GM18873 (cell line): ENCODE results near the gene PAXX.

Experiments
- ATAC-seq: cut with Tn5 transposase; IDR thresholded peaks from one replicate; pipeline ENCODE4 v1.9.1; 2021; ENCODE audit warnings: mild to moderate bottlenecking, moderate library complexity, moderate number of reproducible peaks; ENCODE audit not compliant: unreplicated experiment, low FRiP score

Gene PAXX

GRCh38 chr9:136964833-136965422, 27.3 kb upstream of the PAXX start:
- no peak for ATAC-seq

- no peak for ATAC-seq
These were observed 26.3 kb upstream of the PAXX start for GRCh38 chr9:136965771-136966484.

GRCh38 chr9:136968333-136969127, 23.7 kb upstream of the PAXX start:
- no peak for ATAC-seq

GRCh38 chr9:136969150-136969549, 23.1 kb upstream of the PAXX start:
- no peak for ATAC-seq

- no peak for ATAC-seq
These were observed 22.4 kb upstream of the PAXX start for GRCh38 chr9:136969774-136970173.

GRCh38 chr9:136970361-136970760, 21.9 kb upstream of the PAXX start:
- no peak for ATAC-seq

- ATAC-seq: no peak
These were observed 20.5 kb upstream of the PAXX start for GRCh38 chr9:136971746-136972145.

GRCh38 chr9:136972335-136972734, 19.9 kb upstream of the PAXX start:
- no peak for ATAC-seq

GRCh38 chr9:136972743-136973142, 19.5 kb upstream of the PAXX start:
- ATAC-seq: no peak

GRCh38 chr9:136973618-136974617, 18.3 kb upstream of the PAXX start:
- ATAC-seq: no peak

GRCh38 chr9:136974817-136975535, 17.2 kb upstream of the PAXX start:
- no peak for ATAC-seq

GRCh38 chr9:136975644-136976043, 16.6 kb upstream of the PAXX start:
- ATAC-seq: no peak

- ATAC-seq: no peak
These were observed 15.0 kb upstream of the PAXX start, which contains the start of gene PTGDS for GRCh38 chr9:136977223-136977622. TSS of gene PTGDS (plus strand) at chr9:136977504. CDS start at chr9:136977579, 75 bp downstream.

GRCh38 chr9:136977649-136978072, 14.6 kb upstream of the PAXX start:
- no peak for ATAC-seq

GRCh38 chr9:136978073-136978864, 14.0 kb upstream of the PAXX start:
- ATAC-seq: no peak

- ATAC-seq: no peak
These were observed 13.2 kb upstream of the PAXX start for GRCh38 chr9:136978865-136979544.

- no peak for ATAC-seq
These were observed 12.2 kb upstream of the PAXX start for GRCh38 chr9:136979769-136980587.
